Activated T-helper 1 cell treated with Interleukin-2 at 50 U/mL for 16 hours (primary cell): ENCODE results near the gene WASF2.
"Not testable (repeated sequence)": the region's sequence is repeated elsewhere in the genome, so short reads cannot be mapped to it uniquely, and the experiment has no call there.

Experiments used
- DNase-seq: peaks from one replicate; pipeline ENCODE4 v3.0.0-alpha.2; 2020; ENCODE audit warnings: low read depth

The WASF2 gene

DNA sequence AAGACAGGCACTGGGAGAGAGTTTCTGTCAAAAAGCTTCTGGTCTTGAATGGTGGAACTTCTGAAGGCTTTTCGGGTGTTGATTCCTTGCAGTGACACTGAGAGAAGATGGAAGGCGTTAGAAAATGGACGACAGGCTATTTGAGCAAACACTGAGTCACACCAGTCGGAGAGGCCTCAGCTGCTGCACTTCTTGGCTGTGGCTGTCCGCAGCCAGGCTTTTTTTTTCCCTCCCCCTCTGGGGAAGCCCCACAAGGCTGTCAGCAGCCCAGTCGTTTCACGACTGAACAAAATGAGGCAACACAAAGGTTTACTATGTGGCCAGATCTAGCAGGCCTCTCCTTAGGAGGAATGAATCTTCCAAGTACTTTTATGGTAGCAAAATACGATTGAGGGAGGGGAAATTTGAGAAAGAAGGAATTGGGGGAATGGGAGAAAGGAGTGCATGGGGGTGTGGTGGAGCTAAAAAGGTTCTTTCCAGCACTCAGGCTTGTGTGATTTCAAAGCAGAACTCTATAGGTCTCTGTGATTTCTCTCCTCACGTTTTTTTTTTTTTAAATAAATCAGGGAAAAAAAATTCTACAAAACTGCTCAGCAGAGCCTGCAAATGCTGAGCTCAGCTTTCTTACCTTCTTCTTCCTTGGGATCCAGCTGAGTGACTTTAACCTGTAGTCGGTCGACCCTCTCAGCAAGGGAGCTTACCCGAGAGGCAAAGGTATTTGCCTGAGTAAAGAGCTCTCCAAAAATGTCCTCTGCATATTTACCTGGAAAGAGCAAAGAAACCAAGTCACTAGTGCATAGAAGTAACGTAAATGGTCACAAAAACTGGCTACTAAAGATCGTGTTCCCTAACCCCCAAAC lies 71.4 kb downstream of the WASF2 start:
- DNase-seq, result no peak

DNA sequence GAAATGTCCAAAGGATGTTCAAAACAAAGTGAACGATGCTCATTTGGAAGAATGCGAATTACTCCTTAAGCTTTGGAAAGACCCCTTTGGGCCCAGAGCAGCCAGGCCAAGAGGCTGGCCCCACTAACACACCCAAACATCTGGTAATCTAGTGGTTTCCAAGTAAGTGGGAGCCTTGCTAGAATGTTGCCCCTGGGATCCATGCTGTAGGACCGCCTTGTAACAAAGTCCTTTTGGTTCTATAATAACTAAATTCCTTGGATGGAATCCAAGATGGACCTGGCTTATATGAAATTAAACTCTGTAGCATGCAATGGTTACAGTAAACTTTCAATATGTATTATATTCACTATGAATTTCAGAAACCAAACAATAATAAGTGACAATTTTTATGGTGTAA lies 72.3 kb downstream of the WASF2 start:
- no peak for DNase-seq

DNA sequence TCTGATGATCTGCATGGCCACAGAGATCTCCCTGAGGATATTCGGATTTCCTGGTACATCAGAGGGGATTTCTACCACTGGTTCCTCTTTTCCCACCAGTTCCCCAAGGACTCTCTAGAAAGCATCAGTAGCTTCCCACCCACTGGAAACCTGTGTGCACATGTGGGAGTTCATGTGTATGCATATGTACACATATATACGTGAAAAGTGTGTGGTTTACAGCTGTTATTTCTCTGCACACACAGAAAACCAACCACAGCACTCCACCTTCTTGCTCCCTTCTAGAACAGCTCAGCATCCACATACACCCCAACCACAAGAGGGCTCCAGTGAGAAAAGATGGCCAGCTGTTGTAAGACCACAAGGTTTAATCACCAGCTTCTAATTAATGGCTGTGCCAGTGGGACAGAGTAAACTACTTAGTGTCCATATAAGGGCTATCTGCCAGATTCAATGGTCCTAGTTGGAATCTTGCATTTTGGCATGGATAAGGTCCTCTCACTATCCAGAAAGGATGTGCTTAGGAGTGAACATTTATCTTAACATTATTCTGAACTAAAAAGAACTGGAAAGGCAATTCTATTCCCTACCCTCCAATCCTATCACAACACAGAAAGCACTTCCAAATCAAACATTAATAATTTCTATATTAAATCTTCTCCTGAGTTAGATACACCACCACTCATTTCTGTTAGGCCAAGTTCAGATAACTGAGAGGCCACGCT lies 73.4 kb downstream of the WASF2 start:
- DNase-seq, result no peak

GRCh38 chr1:27414091-27414490 lies 75.9 kb downstream of the WASF2 start:
- DNase-seq, result no peak

GRCh38 chr1:27413004-27413403 lies 77.0 kb downstream of the WASF2 start:
- no peak for DNase-seq

- no peak for DNase-seq
Measured at GRCh38 chr1:27412502-27412901, 77.5 kb downstream of the WASF2 start.

GRCh38 chr1:27410709-27411108 lies 79.3 kb downstream of the WASF2 start:
- no peak for DNase-seq

GRCh38 chr1:27409669-27410068 lies 80.3 kb downstream of the WASF2 start:
- no peak for DNase-seq

DNA sequence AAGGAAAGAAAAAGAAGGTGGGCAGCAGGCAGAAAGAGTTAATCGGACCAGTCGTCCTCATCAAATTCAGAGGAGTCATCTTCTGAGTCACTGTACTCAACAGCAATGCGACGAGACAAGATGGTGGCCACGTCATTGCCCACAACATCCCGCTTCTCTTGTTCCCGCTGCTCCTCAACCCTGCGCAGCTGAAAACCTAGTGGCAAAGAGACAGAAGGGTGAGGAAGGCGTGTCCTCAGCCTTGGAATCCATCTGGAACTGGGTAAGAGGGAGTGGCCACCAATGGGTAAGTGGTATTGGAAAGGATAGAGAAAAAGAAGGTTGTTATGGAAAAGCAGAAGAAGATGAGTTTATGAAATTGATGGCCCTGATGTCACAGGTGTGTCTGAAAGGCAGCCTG lies 81.8 kb downstream of the WASF2 start:
- no peak for DNase-seq

GRCh38 chr1:27406791-27407190 lies 83.2 kb downstream of the WASF2 start:
- DNase-seq, result not testable (repeated sequence)

- DNase-seq, result no peak
Measured at GRCh38 chr1:27406362-27406680, 83.6 kb downstream of the WASF2 start.

GRCh38 chr1:27405598-27406361 lies 84.2 kb downstream of the WASF2 start:
- not testable (repeated sequence) for DNase-seq

DNA sequence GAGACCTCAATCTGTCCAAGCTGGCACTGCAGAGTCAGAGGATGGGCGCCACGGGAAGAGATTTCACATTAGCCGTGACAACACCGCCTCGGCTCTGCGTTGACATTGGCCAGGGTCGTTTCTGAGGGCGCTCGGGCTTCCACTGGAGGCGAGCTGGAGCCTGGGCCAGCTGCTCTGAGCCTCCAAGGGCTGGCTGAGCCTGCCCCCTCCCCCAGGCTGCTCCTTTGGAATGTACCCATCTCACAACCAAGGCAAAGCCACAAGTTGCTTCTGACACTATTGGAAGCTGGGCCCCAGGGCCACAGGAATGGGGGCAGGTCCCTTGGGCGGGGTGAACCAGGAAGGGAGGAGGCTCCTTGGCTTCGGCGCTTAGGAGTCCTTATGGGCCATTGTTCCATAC lies 84.9 kb downstream of the WASF2 start:
- DNase-seq, result no peak

DNA sequence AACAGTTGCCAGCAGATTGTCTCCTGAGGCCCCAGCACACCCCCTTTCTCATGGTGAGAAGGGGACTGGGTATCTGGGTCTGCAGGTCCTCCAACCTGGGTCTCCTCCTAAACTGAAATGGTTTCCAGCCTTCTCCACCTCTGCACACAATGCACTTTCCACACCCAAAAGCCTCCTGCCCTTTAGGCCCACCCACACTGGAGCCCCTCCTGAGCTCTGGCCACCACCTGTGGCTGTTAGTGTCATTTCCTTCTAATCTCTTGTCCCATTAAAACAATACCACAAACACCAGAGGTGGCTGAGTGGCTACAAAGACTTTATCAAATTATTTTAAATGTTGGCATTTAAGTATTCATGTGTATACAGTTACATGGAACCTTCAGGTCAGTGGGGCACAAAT lies 86.0 kb downstream of the WASF2 start:
- no peak for DNase-seq

DNA sequence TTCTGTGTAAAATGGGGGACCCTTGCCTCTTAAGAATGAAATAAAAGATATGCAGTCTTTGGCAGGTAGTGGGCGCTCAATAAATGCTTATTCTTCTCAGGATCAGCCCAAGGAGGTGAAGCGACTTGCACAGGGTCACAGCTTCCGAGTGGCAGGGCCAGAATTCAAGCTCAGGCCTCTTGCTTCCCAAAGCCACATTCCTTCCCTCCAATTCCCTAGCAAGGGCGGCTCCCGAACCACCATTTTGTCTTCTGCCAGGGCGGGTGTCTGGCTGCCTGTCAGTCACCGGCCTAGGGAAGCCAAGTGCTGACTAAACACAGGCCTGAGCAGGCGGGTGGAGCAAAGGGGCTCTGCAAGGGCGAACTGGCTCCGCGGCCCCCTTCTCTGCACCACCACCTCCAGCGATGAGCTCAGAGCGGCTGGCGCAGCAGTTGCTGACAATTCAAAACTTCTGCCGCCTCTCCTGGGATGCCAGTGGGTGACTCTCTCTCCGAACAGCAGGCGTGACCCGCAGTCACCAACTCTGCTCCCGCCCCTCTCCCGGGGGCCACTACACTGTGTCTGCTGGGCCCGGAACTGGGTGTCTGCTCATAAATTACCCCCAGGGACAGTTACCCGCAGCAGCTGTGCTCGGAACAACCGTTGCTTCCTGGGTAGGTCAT lies 86.8 kb downstream of the WASF2 start:
- no peak for DNase-seq

- DNase-seq, result no peak
Measured at GRCh38 chr1:27402349-27402754, 87.6 kb downstream of the WASF2 start.

GRCh38 chr1:27400963-27401341 lies 89.0 kb downstream of the WASF2 start:
- no peak for DNase-seq

DNA sequence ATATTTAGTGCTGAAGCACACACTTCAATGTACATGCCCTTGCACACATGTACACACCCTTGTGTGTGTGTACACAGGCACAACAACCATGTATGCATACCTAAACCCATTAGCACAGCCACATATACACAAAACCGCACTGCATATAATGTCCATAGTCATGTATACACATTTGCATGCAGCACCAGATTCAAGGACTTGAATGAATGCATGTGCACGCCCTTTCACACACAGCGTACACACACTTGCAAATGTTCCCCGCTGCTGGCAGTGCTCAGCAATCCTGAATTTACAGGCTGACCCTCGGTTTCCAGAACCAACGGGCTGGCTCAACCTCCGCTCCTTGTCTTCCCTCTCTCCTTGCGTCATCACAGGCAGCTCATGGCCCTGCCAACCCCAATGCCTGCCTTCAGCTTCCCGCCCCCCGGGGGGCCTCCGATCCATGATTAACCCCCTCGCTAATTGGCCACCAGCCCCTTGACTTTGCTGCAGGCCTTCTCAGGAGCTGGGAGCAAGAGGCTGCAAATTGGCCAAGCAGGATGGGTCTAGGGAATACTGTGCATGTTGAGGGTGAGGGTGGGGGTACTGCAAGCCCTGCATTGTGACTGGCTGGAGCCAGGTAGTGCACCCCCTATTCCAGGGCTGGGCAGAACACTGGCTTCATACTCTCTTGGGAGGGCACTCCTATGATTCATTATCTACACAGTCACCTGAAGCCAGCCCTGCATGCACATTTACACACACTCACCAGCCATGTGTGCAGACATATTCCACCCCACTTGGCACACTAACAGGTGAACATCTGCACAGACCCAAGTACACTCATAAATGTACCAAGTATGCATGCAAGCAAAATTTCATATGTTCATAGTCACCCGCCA lies 89.6 kb downstream of the WASF2 start:
- DNase-seq, result no peak

- DNase-seq, result no peak
Measured at GRCh38 chr1:27399251-27400025, 90.5 kb downstream of the WASF2 start.

DNA sequence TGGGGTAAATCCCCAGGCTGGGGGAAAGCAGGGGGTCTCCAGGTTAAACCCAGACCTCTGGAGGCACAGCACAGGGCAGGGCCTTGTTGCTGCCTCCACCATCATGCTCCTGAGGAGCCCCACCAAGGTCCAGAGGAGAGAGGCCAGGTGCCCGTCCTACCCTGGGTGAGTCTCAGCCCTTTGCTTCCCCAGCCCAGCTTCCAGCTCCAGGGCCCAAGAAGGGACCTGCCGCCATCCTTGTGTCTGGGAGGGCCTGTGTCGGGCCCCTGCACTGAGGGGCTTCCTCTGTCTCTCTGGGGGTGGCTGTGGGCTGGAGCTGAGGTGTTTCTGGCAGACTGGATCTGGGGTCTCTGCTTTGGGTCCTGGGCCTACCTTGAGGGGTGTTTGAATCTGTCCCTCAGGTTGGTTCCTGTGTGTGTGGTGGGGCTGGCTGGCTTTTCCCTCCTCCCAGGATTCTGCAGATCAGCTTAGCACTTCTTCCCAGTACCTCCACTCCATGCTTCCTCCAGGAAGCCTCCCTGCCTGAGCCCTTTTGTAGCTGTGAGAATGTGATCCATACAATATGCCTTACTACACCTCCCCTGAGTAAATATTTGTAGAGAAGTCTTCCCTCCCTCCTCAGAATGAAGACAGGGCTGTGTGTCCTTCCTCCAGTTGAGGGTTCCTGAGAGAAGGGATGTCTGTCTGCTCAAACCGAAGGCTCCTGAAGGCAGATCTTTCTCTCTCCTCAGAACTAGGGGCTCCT lies 91.4 kb downstream of the WASF2 start:
- no peak for DNase-seq
